PC-9 (cell line): ENCODE results near the gene RTKN2. TPM values are rescaled to one million over a fixed set of nuclear protein-coding genes. Genes with fewer than 3 reads are reported as not detected.

Experiments used
- BruUV-seq: library from RNA; stranded (reverse); fragments of 400-500 nt; replicated peaks from 2 replicates; lab custom pipeline; 2021; lab: Mats Ljungman, UMichigan
- CTCF ChIA-PET: fragments of 300-600 bp; sonication (Branson Sonifier 250); formaldehyde crosslinking; loops from one replicate; lab custom pipeline; 2022; ENCODE audit warnings: antibody characterized with exemption; lab: Charles Lee
- POLR2A ChIA-PET: fragments of 300-600 bp; sonication (Branson Sonifier 250); formaldehyde crosslinking; loops from one replicate; lab custom pipeline; 2022; ENCODE audit warnings: antibody characterized with exemption; ENCODE audit not compliant: unreplicated experiment; lab: Charles Lee
- DNase-seq, 2 experiments: peaks; one replicate each; pipeline versions ENCODE4 v3.0.0 to v3.0.0-alpha.2; 2015 to 2022; ENCODE audit warnings: mixed read lengths in 1 of 2
- H2AFZ ChIP-seq: fragments of 200-600 bp; sonication (generic); 2 replicates; pipeline ENCODE4 v1.8.1; 2017; ENCODE audit warnings: antibody characterized with exemption
- H3F3A ChIP-seq: fragments of 200-600 bp; sonication (generic); 2 replicates; pipeline ENCODE4 v1.8.1; 2017; ENCODE audit warnings: antibody characterized with exemption, mild to moderate bottlenecking, low read depth; ENCODE audit not compliant: insufficient read depth
- H3K27ac ChIP-seq: fragments of 200-600 bp; sonication (generic); 2 replicates; pipeline ENCODE4 v1.6.1; 2016; ENCODE audit warnings: mixed run types
- H3K27me3 ChIP-seq: fragments of 200-600 bp; sonication (generic); 2 replicates; pipeline ENCODE4 v1.6.1; 2016; ENCODE audit warnings: low read depth, mixed run types; ENCODE audit not compliant: insufficient read depth
- H3K36me3 ChIP-seq: fragments of 200-600 bp; sonication (generic); 2 replicates; pipeline ENCODE4 v1.6.1; 2016; ENCODE audit warnings: low read depth, mixed run types
- H3K4me1 ChIP-seq: fragments of 200-600 bp; sonication (generic); replicated peaks from 2 replicates; pipeline ENCODE4 v1.6.1; 2016; ENCODE audit warnings: mixed run types; ENCODE audit not compliant: insufficient read depth
- H3K4me2 ChIP-seq: fragments of 200-600 bp; sonication (generic); 2 replicates; pipeline ENCODE4 v1.6.1; 2017; ENCODE audit warnings: mixed run types
- H3K4me3 ChIP-seq: fragments of 200-600 bp; sonication (generic); 2 replicates; pipeline ENCODE4 v1.6.1; 2016; ENCODE audit warnings: mixed run types
- H3K79me2 ChIP-seq: fragments of 200-600 bp; sonication (generic); 2 replicates; pipeline ENCODE4 v1.6.1; 2017; ENCODE audit warnings: low read depth, mixed run types
- H3K9me2 ChIP-seq: fragments of 200-600 bp; sonication (generic); 2 replicates; pipeline ENCODE4 v1.8.1; 2017; ENCODE audit warnings: mild to moderate bottlenecking; ENCODE audit not compliant: insufficient read depth
- H3K9me3 ChIP-seq: fragments of 200-600 bp; sonication (generic); 2 replicates; pipeline ENCODE4 v1.8.1; 2016; ENCODE audit warnings: low read depth; ENCODE audit not compliant: insufficient read depth
- H4K20me1 ChIP-seq: fragments of 200-600 bp; sonication (generic); 2 replicates; pipeline ENCODE4 v1.8.1; 2017; ENCODE audit not compliant: insufficient read depth
- EZH2 ChIP-seq: fragments of 200-600 bp; sonication (generic); IDR thresholded peaks from 2 replicates; pipeline ENCODE4 v1.8.0; 2017; ENCODE audit warnings: antibody characterized with exemption, low read depth
- intact Hi-C: fragments of 100-400 bp; cut with micrococcal nuclease; formaldehyde crosslinking; loops from one replicate; pipeline ENCODE4 v1.10.0; 2022; ENCODE audit not compliant: unreplicated experiment
- total RNA-seq: library from RNA; stranded (reverse); gene quantifications from 2 replicates; pipeline ENCODE4 v1.2.3, GENCODE V29; 2021
- TF ChIP-seq, protein P1 (sequence below): fragments of 200-600 bp; sonication (generic); conservative IDR thresholded peaks from 2 replicates; pipeline ENCODE4 v1.6.1; 2017; ENCODE audit warnings: mixed run types, antibody characterized with exemption, mild to moderate bottlenecking, moderate library complexity

The RTKN2 gene
- total RNA-seq, 1 experiment from 2014 or later: 18.5 TPM

DNA sequence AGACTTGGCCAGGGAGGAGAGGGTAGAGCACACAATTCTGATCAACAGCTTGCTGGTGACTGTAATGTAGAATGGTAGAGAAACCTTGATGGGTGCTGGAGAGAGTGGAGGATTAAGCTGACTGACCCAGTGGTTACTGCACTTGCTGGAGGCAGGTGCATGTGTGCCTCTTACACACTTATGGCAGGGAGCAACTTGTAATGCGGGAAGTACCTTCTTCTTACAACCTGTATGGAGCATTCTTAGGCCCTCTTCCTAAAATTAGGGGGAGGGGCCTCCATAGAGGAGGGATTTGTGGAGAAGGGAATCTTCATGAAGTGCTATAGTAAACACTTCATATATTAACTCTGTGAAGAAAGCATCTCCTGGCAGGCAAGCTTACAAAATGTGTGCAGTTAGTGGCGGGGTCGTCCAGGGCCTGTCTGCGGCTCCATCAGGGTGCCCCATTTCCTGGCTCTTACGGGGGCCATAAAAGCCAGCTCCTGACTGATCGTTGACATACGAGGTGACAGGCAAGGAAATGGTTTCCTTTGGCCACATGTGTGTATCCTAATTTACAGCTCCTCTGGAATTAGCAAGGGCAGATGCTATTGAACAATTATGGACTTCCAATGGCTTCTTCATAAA lies 113.5 kb downstream of the RTKN2 start:
- Histone ChIP-seq H3F3A (no peaks in the 10 kb centered on the region), H3K36me3 (no peaks in the 10 kb centered on the region), H3K9me2 (no peaks in the 10 kb centered on the region; the same call in 1 of the 2 replicates), H3K4me3 (no peak overlapping the region), H3K4me1 (no peaks in the 10 kb centered on the region), H4K20me1 (no peaks in the 10 kb centered on the region), H3K27ac (no peak overlapping the region), H3K4me2 (no peak overlapping the region), H3K27me3 (no peaks in the 10 kb centered on the region), H3K79me2 (no peaks in the 10 kb centered on the region), H3K9me3 (no peaks in the 10 kb centered on the region), H2AFZ (no peak overlapping the region)
- POLR2A ChIA-PET: no interaction called here
- CTCF ChIA-PET: no interaction called here
- intact Hi-C loops: no loop called here
- no TSS peak for BruUV-seq
- no peak for TF ChIP-seq EZH2
- TF ChIP-seq, protein P1, sequence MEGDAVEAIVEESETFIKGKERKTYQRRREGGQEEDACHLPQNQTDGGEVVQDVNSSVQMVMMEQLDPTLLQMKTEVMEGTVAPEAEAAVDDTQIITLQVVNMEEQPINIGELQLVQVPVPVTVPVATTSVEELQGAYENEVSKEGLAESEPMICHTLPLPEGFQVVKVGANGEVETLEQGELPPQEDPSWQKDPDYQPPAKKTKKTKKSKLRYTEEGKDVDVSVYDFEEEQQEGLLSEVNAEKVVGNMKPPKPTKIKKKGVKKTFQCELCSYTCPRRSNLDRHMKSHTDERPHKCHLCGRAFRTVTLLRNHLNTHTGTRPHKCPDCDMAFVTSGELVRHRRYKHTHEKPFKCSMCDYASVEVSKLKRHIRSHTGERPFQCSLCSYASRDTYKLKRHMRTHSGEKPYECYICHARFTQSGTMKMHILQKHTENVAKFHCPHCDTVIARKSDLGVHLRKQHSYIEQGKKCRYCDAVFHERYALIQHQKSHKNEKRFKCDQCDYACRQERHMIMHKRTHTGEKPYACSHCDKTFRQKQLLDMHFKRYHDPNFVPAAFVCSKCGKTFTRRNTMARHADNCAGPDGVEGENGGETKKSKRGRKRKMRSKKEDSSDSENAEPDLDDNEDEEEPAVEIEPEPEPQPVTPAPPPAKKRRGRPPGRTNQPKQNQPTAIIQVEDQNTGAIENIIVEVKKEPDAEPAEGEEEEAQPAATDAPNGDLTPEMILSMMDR: no peak
- DNase-seq: no peak

DNA sequence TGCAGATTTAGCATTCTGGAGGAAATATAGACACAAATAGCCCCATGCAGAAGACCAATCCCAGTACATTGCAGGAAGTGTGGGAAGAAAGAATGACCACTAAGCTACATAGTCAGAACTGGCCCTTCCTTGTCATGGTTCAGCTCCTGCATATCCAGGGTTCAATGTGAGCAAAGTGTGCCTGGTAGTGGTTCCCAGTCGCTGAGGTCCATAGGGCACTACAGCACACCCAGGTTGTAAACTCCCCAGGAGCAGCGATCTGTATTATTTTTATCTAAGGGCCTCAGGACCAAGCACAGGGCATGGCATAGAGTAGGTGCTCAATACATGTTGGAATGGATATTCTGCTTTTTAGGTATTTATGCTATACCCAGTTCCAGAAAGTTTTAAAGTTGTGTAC lies 114.4 kb downstream of the RTKN2 start:
- CTCF ChIA-PET: no interaction called here
- Histone ChIP-seq H4K20me1 (no peaks in the 10 kb centered on the region), H3K4me3 (no peak overlapping the region), H3K9me3 (no peaks in the 10 kb centered on the region), H3F3A (no peaks in the 10 kb centered on the region), H3K4me1 (no peaks in the 10 kb centered on the region), H3K4me2 (no peak overlapping the region), H3K27me3 (no peaks in the 10 kb centered on the region), H2AFZ (no peak overlapping the region), H3K9me2 (no peaks in the 10 kb centered on the region; the same call in 1 of the 2 replicates), H3K79me2 (no peaks in the 10 kb centered on the region), H3K36me3 (no peaks in the 10 kb centered on the region), H3K27ac (no peak overlapping the region)
- POLR2A ChIA-PET: no interaction called here
- no TSS peak for BruUV-seq
- no peak for DNase-seq
- TF ChIP-seq EZH2: no peak
- TF ChIP-seq, protein P1: no peak
- intact Hi-C loops: no loop called here

DNA sequence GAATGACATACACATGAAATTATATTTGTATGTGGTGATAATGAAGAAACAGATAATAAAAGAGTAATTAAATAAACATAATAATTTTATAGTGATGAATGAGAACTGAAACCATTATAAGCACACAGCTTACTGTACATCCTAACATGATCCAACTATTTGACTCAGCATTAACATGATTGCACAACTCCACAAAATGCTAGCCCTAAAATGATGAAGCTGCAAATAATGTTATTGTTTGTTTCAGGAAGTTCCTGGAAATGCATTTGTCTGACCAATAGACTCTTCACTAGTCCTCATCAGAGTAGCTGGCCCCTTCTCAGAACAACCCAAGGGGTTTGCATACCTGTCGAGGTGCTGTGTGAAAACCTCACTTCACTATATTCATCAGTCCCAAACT lies 115.5 kb downstream of the RTKN2 start:
- H3K4me1 ChIP-seq: no peaks in the 10 kb centered on the region
- H3K9me2 ChIP-seq: no peaks in the 10 kb centered on the region; the same call in 1 of the 2 replicates
- H3K4me3 ChIP-seq: no peak overlapping the region
- no peaks in the 10 kb centered on the region for H4K20me1 ChIP-seq
- no peaks in the 10 kb centered on the region for H3K79me2 ChIP-seq
- no peak overlapping the region for H2AFZ ChIP-seq
- H3K27me3 ChIP-seq: no peaks in the 10 kb centered on the region
- no peak overlapping the region for H3K27ac ChIP-seq
- ChIA-PET POLR2A (no interaction called here), CTCF (no interaction called here)
- TF ChIP-seq, protein P1: no peak
- TF ChIP-seq EZH2: no peak
- DNase-seq: peak in 1 of 2 experiments; percentile 42
- no peaks in the 10 kb centered on the region for H3K36me3 ChIP-seq
- no peak overlapping the region for H3K4me2 ChIP-seq
- no peaks in the 10 kb centered on the region for H3K9me3 ChIP-seq
- no peaks in the 10 kb centered on the region for H3F3A ChIP-seq
- intact Hi-C loops: no loop called here
- no TSS peak for BruUV-seq
